Neural cell (in vitro differentiated cells): ENCODE results near the gene PAPSS2. TPM values are rescaled to one million over a fixed set of nuclear protein-coding genes. Genes with fewer than 3 reads are reported as not detected.

Source experiments
- H2AFZ ChIP-seq: fragments of 200-600, 300-800 bp; sonication (generic), shearing (Covaris generic); 2 replicates; pipeline ENCODE4 v1.6.0; 2014; ENCODE audit warnings: low read depth, mild to moderate bottlenecking, antibody characterized with exemption, low read length, moderate library complexity
- H3F3A ChIP-seq: fragments of 200-600 bp; shearing (Covaris generic); 2 replicates; pipeline ENCODE4 v1.6.1; 2016; ENCODE audit warnings: mild to moderate bottlenecking, moderate library complexity, mixed read lengths, antibody characterized with exemption, low read length; ENCODE audit not compliant: insufficient read depth, poor library complexity, severe bottlenecking
- H3K27ac ChIP-seq: fragments of 200-600, 300-800 bp; sonication (generic), shearing (Covaris generic); 2 replicates; pipeline ENCODE4 v1.5.1; 2014; ENCODE audit warnings: mild to moderate bottlenecking, low read length, moderate library complexity
- H3K27me3 ChIP-seq: fragments of 300-800, 200-600 bp; sonication (generic), shearing (Covaris generic); 2 replicates; pipeline ENCODE4 v1.6.0; 2014; ENCODE audit warnings: mild to moderate bottlenecking, low read depth, low read length, moderate library complexity; ENCODE audit not compliant: insufficient read depth
- H3K36me3 ChIP-seq: fragments of 300-800, 200-600 bp; sonication (generic), shearing (Covaris generic); 2 replicates; pipeline ENCODE4 v1.5.1; 2014; ENCODE audit warnings: mild to moderate bottlenecking, antibody characterized with exemption, low read length, moderate library complexity; ENCODE audit not compliant: insufficient read depth
- H3K4me2 ChIP-seq: fragments of 300-800, 200-600 bp; sonication (generic), shearing (Covaris generic); 2 replicates; pipeline ENCODE4 v1.6.0; 2014; ENCODE audit warnings: mild to moderate bottlenecking, low read length
- H3K4me3 ChIP-seq: fragments of 300-800, 200-600 bp; sonication (generic), shearing (Covaris generic); 2 replicates; pipeline ENCODE4 v1.5.1; 2014; ENCODE audit warnings: mild to moderate bottlenecking, low read length, moderate library complexity
- H3K79me2 ChIP-seq: fragments of 200-600 bp; shearing (Covaris generic); replicated peaks from 2 replicates; pipeline ENCODE4 v1.6.0; 2014; ENCODE audit warnings: mild to moderate bottlenecking, low read length, moderate library complexity; ENCODE audit not compliant: insufficient read depth
- H3K9ac ChIP-seq: fragments of 300-800, 200-600 bp; sonication (generic), shearing (Covaris generic); 2 replicates; pipeline ENCODE4 v1.6.1; 2016; ENCODE audit warnings: mild to moderate bottlenecking, low read length, mixed read lengths
- H3K9me2 ChIP-seq: fragments of 200-600 bp; shearing (Covaris generic); 2 replicates; pipeline ENCODE4 v1.6.1; 2016; ENCODE audit warnings: mild to moderate bottlenecking, low read length, mixed read lengths; ENCODE audit not compliant: insufficient read depth
- H3K9me3 ChIP-seq: fragments of 200-600, 300-800 bp; sonication (generic), shearing (Covaris generic); 2 replicates; pipeline ENCODE4 v1.6.1; 2016; ENCODE audit warnings: mild to moderate bottlenecking, mixed run types, low read length, moderate library complexity, mixed read lengths
- H4K20me1 ChIP-seq: fragments of 200-600 bp; shearing (Covaris generic); 2 replicates; pipeline ENCODE4 v1.6.1; 2016; ENCODE audit warnings: mild to moderate bottlenecking, mixed run types; ENCODE audit not compliant: insufficient read depth
- CTCF ChIP-seq: fragments of 450-650 bp; IDR thresholded peaks from 2 replicates; pipeline ENCODE4 v1.5.1; 2014; ENCODE audit warnings: antibody characterized with exemption, mild to moderate bottlenecking, moderate library complexity; ENCODE audit not compliant: poor library complexity, severe bottlenecking
- EP300 ChIP-seq: fragments of 450-650 bp; conservative IDR thresholded peaks from 2 replicates; pipeline ENCODE4 v1.6.1; 2014; ENCODE audit warnings: antibody characterized with exemption, mild to moderate bottlenecking, moderate library complexity; ENCODE audit not compliant: poor library complexity, severe bottlenecking
- EZH2 ChIP-seq: fragments of 200-600, 300-800 bp; shearing (Covaris generic), sonication (generic); IDR thresholded peaks from 2 replicates; pipeline ENCODE4 v1.6.1; 2014; ENCODE audit warnings: antibody characterized with exemption, low read length, borderline replicate concordance, mild to moderate bottlenecking; ENCODE audit not compliant: insufficient read depth, poor library complexity, severe bottlenecking
- MXI1 ChIP-seq: fragments of 450-650 bp; conservative IDR thresholded peaks from 2 replicates; pipeline ENCODE4 v1.6.1; 2014; ENCODE audit warnings: antibody characterized with exemption, mild to moderate bottlenecking; ENCODE audit not compliant: poor library complexity, severe bottlenecking
- POLR2AphosphoS5 ChIP-seq: IDR thresholded peaks from 2 replicates; pipeline ENCODE4 v1.6.1; 2012
- RAD21 ChIP-seq: fragments of 450-650 bp; conservative IDR thresholded peaks from 2 replicates; pipeline ENCODE4 v1.6.1; 2014; ENCODE audit warnings: antibody characterized with exemption, mild to moderate bottlenecking, moderate library complexity
- SMC3 ChIP-seq: fragments of 450-650 bp; conservative IDR thresholded peaks from 2 replicates; pipeline ENCODE4 v1.6.1; 2014; ENCODE audit warnings: antibody characterized with exemption, mild to moderate bottlenecking, moderate library complexity; ENCODE audit not compliant: poor library complexity
- TAF1 ChIP-seq: IDR thresholded peaks from 2 replicates; pipeline ENCODE4 v1.6.1; 2012; ENCODE audit warnings: low read depth
- polyA plus RNA-seq: library from polyadenylated mRNA; depleted of rRNA; stranded (reverse); fragments of >200 nt; gene quantifications from 2 replicates; pipeline ENCODE4 v1.2.3, GENCODE V29; 2014
- TF ChIP-seq, protein P1 (sequence below): IDR thresholded peaks from 2 replicates; pipeline ENCODE4 v1.6.1; 2012; ENCODE audit warnings: borderline replicate concordance

The PAPSS2 gene
- polyA plus RNA-seq, 1 donor from 2014 or later, result 0.24 TPM

- Histone ChIP-seq H3F3A (no peaks in the 10 kb centered on the region), H3K9me3 (no peaks in the 10 kb centered on the region), H3K27ac (no peak overlapping the region), H3K9ac (no peak overlapping the region), H3K36me3 (no peaks in the 10 kb centered on the region), H3K9me2 (no peaks in the 10 kb centered on the region), H3K27me3 (no peaks in the 10 kb centered on the region), H3K4me2 (no peak overlapping the region), H3K79me2 (no peaks in the 10 kb centered on the region), H4K20me1 (no peaks in the 10 kb centered on the region), H3K4me3 (no peak overlapping the region), H2AFZ (no peak overlapping the region)
- TF ChIP-seq SMC3 (no peak), MXI1 (no peak)
These were observed 23.3 kb upstream of the PAPSS2 start for GRCh38 chr10:87636313-87636915.

GRCh38 chr10:87639493-87639892, 20.2 kb upstream of the PAPSS2 start:
- no peaks in the 10 kb centered on the region for H3K9me3 ChIP-seq
- no peak overlapping the region for H3K4me2 ChIP-seq
- H4K20me1 ChIP-seq, result no peaks in the 10 kb centered on the region
- no peak overlapping the region for H3K27ac ChIP-seq
- no peak for TF ChIP-seq RAD21
- no peak for TF ChIP-seq CTCF
- no peak for TF ChIP-seq EZH2
- TF ChIP-seq, protein P1, sequence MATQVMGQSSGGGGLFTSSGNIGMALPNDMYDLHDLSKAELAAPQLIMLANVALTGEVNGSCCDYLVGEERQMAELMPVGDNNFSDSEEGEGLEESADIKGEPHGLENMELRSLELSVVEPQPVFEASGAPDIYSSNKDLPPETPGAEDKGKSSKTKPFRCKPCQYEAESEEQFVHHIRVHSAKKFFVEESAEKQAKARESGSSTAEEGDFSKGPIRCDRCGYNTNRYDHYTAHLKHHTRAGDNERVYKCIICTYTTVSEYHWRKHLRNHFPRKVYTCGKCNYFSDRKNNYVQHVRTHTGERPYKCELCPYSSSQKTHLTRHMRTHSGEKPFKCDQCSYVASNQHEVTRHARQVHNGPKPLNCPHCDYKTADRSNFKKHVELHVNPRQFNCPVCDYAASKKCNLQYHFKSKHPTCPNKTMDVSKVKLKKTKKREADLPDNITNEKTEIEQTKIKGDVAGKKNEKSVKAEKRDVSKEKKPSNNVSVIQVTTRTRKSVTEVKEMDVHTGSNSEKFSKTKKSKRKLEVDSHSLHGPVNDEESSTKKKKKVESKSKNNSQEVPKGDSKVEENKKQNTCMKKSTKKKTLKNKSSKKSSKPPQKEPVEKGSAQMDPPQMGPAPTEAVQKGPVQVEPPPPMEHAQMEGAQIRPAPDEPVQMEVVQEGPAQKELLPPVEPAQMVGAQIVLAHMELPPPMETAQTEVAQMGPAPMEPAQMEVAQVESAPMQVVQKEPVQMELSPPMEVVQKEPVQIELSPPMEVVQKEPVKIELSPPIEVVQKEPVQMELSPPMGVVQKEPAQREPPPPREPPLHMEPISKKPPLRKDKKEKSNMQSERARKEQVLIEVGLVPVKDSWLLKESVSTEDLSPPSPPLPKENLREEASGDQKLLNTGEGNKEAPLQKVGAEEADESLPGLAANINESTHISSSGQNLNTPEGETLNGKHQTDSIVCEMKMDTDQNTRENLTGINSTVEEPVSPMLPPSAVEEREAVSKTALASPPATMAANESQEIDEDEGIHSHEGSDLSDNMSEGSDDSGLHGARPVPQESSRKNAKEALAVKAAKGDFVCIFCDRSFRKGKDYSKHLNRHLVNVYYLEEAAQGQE, result no peak
- no peak for TF ChIP-seq TAF1
- no peak for TF ChIP-seq SMC3
- TF ChIP-seq POLR2AphosphoS5, result no peak
- TF ChIP-seq MXI1, result no peak
- no peak for TF ChIP-seq EP300
- no peak overlapping the region for H3K9ac ChIP-seq
- H3F3A ChIP-seq, result no peaks in the 10 kb centered on the region
- no peaks in the 10 kb centered on the region for H3K36me3 ChIP-seq
- H3K4me3 ChIP-seq, result no peak overlapping the region
- H3K27me3 ChIP-seq, result no peaks in the 10 kb centered on the region
- H3K9me2 ChIP-seq, result no peaks in the 10 kb centered on the region
- no peak overlapping the region for H2AFZ ChIP-seq
- H3K79me2 ChIP-seq, result no peaks in the 10 kb centered on the region
